K562 (cell line): ENCODE measurements around the gene RUNX1. TPM values are rescaled to one million over a fixed set of nuclear protein-coding genes. Genes with fewer than 3 reads are reported as not detected.
A peak's percentile ranks its signal among the peaks of the same experiment; 100 is the strongest.

Source experiments
- CBX3 ChIP-seq, 2 experiments: IDR thresholded peaks; 1 replicate in 1 of 2; 2 replicates in 1 of 2; pipeline ENCODE4 v1.6.1; 2012; ENCODE audit warnings: inconsistent platforms in 2 of 2, low read length in 2 of 2, borderline replicate concordance in 1 of 2, control low read depth in 1 of 2
- CBX5 ChIP-seq: IDR thresholded peaks from 2 replicates; pipeline ENCODE4 v1.6.1; 2014; ENCODE audit warnings: low read depth, borderline replicate concordance
- KDM1A ChIP-seq, 2 experiments: fragments of 450-650 bp; IDR thresholded peaks; 2 replicates each; pipeline ENCODE4 v1.6.1; 2016; ENCODE audit warnings: mild to moderate bottlenecking in 2 of 2
- NCOA2 ChIP-seq, 2 experiments: fragments of 450-650 bp; IDR thresholded peaks; 2 replicates each; pipeline ENCODE4 v1.6.1; 2018; ENCODE audit warnings: mild to moderate bottlenecking in 2 of 2, moderate library complexity in 1 of 2; ENCODE audit not compliant: partially characterized antibody in 2 of 2
- NRF1 ChIP-seq, 2 experiments: fragments of 450-650 bp; IDR thresholded peaks in 1 of 2; conservative IDR thresholded peaks in 1 of 2; 2 replicates each; pipeline ENCODE4 v1.6.1; 2014; ENCODE audit warnings: mild to moderate bottlenecking in 2 of 2
- POLR2H ChIP-seq: IDR thresholded peaks from 2 replicates; pipeline ENCODE4 v1.6.1; 2016; ENCODE audit warnings: missing genetic modification characterization, low read depth, mild to moderate bottlenecking, control low read depth, missing compliant biosample characterization, moderate library complexity
- PRDM10 ChIP-seq: fragments of 450-650 bp; IDR thresholded peaks from 2 replicates; pipeline ENCODE4 v1.6.1; 2018; ENCODE audit not compliant: partially characterized antibody
- RAD21 ChIP-seq, 2 experiments: fragments of 250-450 bp in 1 of 2; fragments of 450-650 bp in 1 of 2; sonication (Bioruptor Pico) in 1 of 2; formaldehyde crosslinking in 1 of 2; IDR thresholded peaks in 1 of 2; conservative IDR thresholded peaks in 1 of 2; 2 replicates each; pipeline versions ENCODE4 v1.4.0 to v1.8.0; 2020 to 2022; ENCODE audit warnings: mild to moderate bottlenecking in 2 of 2, moderate library complexity in 1 of 2
- RBM25 ChIP-seq: fragments of 200-400 bp; formaldehyde crosslinking; IDR thresholded peaks from 2 replicates; pipeline ENCODE4 v1.6.1; 2018; ENCODE audit warnings: low read length, low read depth, moderate library complexity; ENCODE audit not compliant: severe bottlenecking
- STAT6 ChIP-seq: sonication (generic); formaldehyde crosslinking; IDR thresholded peaks from 2 replicates; pipeline ENCODE4 v1.8.1; 2023; ENCODE audit warnings: mild to moderate bottlenecking, missing genetic modification reagents
- TAF7 ChIP-seq: fragments of 450-650 bp; IDR thresholded peaks from 2 replicates; pipeline ENCODE4 v1.6.1; 2016; ENCODE audit warnings: missing genetic modification characterization, missing compliant biosample characterization
- ZFP36 ChIP-seq: fragments of 150-350 bp; IDR thresholded peaks from 2 replicates; pipeline ENCODE4 v1.6.1; 2018; ENCODE audit warnings: low read length, low read depth; ENCODE audit not compliant: partially characterized antibody
- ZNF174 ChIP-seq: fragments of 250-450 bp; sonication (Bioruptor Pico); IDR thresholded peaks from 2 replicates; pipeline ENCODE4 v1.4.0; 2020; ENCODE audit warnings: mild to moderate bottlenecking
- ZNF212 ChIP-seq: fragments of 450-650 bp; formaldehyde crosslinking; IDR thresholded peaks from 2 replicates; pipeline ENCODE4 v1.4.0; 2020; ENCODE audit warnings: mild to moderate bottlenecking
- ZNF589 ChIP-seq: fragments of 200-800 bp; sonication (Bioruptor generic); IDR thresholded peaks from 2 replicates; pipeline ENCODE4 v1.6.1; 2016; ENCODE audit warnings: low read depth, missing genetic modification characterization, missing compliant biosample characterization
- ZNF740 ChIP-seq, 3 experiments: fragments of 200-800 bp in 1 of 3; sonication (Bioruptor generic) in 1 of 3; sonication (generic) in 1 of 3; formaldehyde crosslinking in 1 of 3; IDR thresholded peaks; 2 replicates each; pipeline versions ENCODE4 v1.6.1 to v1.8.0; 2016 to 2022; ENCODE audit warnings: mild to moderate bottlenecking in 2 of 3, missing compliant biosample characterization in 2 of 3, missing genetic modification characterization in 2 of 3, missing genetic modification reagents in 1 of 3
- ZSCAN29 ChIP-seq: fragments of 450-650 bp; IDR thresholded peaks from 2 replicates; pipeline ENCODE4 v1.6.1; 2017
- polyA plus RNA-seq, 8 experiments: library from polyadenylated mRNA; depleted of rRNA in 4 of 8; stranded (reverse) in 5 of 8; unstranded in 3 of 8; fragments of >200 nt; fragmentation: Nextera tagmentation in 2 of 8; fragmentation: Illumina TruSeq in 1 of 8; extraction: Ambion mirVana in 2 of 8; extraction: Trizol in 1 of 8; gene quantifications; 2 replicates each; pipeline versions ENCODE4 v1.2.1 to v1.2.3, GENCODE V29; 2011 to 2014; ENCODE audit warnings: inconsistent platforms in 1 of 8, missing spikeins in 1 of 8
- total RNA-seq, 7 experiments: library from RNA; depleted of rRNA in 6 of 7; stranded (reverse); fragments of >200 nt in 6 of 7; fragmentation: Illumina TruSeq in 2 of 7; extraction: Trizol in 2 of 7; gene quantifications; 2 replicates each; pipeline versions ENCODE4 v1.2.1 to v1.2.3, GENCODE V29; 2011 to 2021; ENCODE audit warnings: low replicate concordance in 1 of 7

RUNX1 gene
- total and polyA plus RNA-seq, 9 of the 15 experiments (the other 6 are each of a cell fraction or from before 2014, with no cell fraction given), result 2.2 to 68.6 (median 17.8) TPM

- TF ChIP-seq RBM25 (peak; percentile 98), ZNF589 (no peak), STAT6 (CRISPR knock-in tag) (no peak), RAD21 (CRISPR knock-in tag; conservative IDR thresholded peaks at IDR 0.05 in 1 of 2, IDR thresholded peaks at IDR 0.05 in 1 of 2) (no peak), CBX3 (IDR thresholded peaks at IDR 0.05; ENCODE audit: borderline replicate concordance in 1 of 2, low read length in 2 of 2) (no peak), ZNF740 (CRISPR knock-in tag; IDR thresholded peaks at IDR 0.05) (no peak), ZNF740 (tag; IDR thresholded peaks at IDR 0.05) (no peak), PRDM10 (no peak), ZNF212 (CRISPR knock-in tag) (no peak), POLR2H (tag) (no peak), NRF1 (conservative IDR thresholded peaks at IDR 0.05 in 1 of 2, IDR thresholded peaks at IDR 0.05 in 1 of 2) (no peak), ZNF174 (CRISPR knock-in tag) (no peak), ZSCAN29 (no peak), NCOA2 (IDR thresholded peaks at IDR 0.05; ENCODE audit: partially characterized antibody in 2 of 2) (no peak), CBX5 (no peak), KDM1A (IDR thresholded peaks at IDR 0.05) (peak in 1 of 2 experiments; percentile 76; a peak in 2 of 4 replicates), TAF7 (tag) (no peak), ZFP36 (peak; percentile 93)
Measured at GRCh38 chr21:34864370-34865149, 184.5 kb downstream of the RUNX1 start (continued).
